CD14-positive monocyte (primary cell): Measurements from ENCODE around the gene TEX44. TPM values are rescaled to one million over a fixed set of nuclear protein-coding genes. Genes with fewer than 3 reads are reported as not detected.

Experiments
- DNase-seq, 3 donors: peaks; one replicate each; pipeline ENCODE4 v3.0.0-alpha.2; 2011 to 2022
- H2AFZ ChIP-seq: 2 replicates; pipeline ENCODE4 v1.6.0; 2012; ENCODE audit warnings: mild to moderate bottlenecking, low read depth, low read length, inconsistent platforms; ENCODE audit not compliant: insufficient read depth, poor library complexity, severe bottlenecking
- H3K27ac ChIP-seq, 2 donors: 1 replicate in 1 of 2; 2 replicates in 1 of 2; pipeline ENCODE4 v1.5.1; 2012 to 2013; ENCODE audit warnings: low read length in 2 of 2, control low read depth in 1 of 2, inconsistent platforms in 1 of 2, low read depth in 1 of 2, mild to moderate bottlenecking in 1 of 2
- H3K27me3 ChIP-seq, 2 donors: one replicate each; pipeline versions ENCODE4 v1.6.0 to v1.6.1; 2011 to 2013; ENCODE audit warnings: low read length in 2 of 2; ENCODE audit not compliant: control insufficient read depth in 2 of 2, insufficient read depth in 2 of 2
- H3K36me3 ChIP-seq, 2 donors: replicated peaks in 1 of 2; 1 replicate in 1 of 2; 2 replicates in 1 of 2; pipeline versions ENCODE4 v1.5.1 to v1.6.1; 2012 to 2013; ENCODE audit warnings: low read length in 2 of 2, control low read depth in 1 of 2, inconsistent platforms in 1 of 2, mild to moderate bottlenecking in 1 of 2; ENCODE audit not compliant: insufficient read depth in 2 of 2, control insufficient read depth in 1 of 2
- H3K4me1 ChIP-seq, 2 donors: 1 replicate in 1 of 2; 2 replicates in 1 of 2; pipeline versions ENCODE4 v1.5.1 to v1.6.1; 2012 to 2013; ENCODE audit warnings: low read length in 2 of 2, control low read depth in 1 of 2, inconsistent platforms in 1 of 2, mild to moderate bottlenecking in 1 of 2, moderate library complexity in 1 of 2; ENCODE audit not compliant: insufficient read depth in 2 of 2, control insufficient read depth in 1 of 2
- H3K4me2 ChIP-seq: replicated peaks from 2 replicates; pipeline ENCODE3; 2012; ENCODE audit warnings: low read length, moderate library complexity, mild to moderate bottlenecking; ENCODE audit not compliant: poor library complexity, severe bottlenecking; ENCODE audit errors: extremely low read depth
- H3K4me3 ChIP-seq, 3 experiments: fragments of 200-600 bp in 1 of 3; sonication (generic) in 1 of 3; replicated peaks in 1 of 3; 1 replicate in 2 of 3; 2 replicates in 1 of 3; pipeline ENCODE4 v1.5.1; 2011 to 2013; ENCODE audit warnings: low read length in 3 of 3, mild to moderate bottlenecking in 3 of 3, control low read depth in 2 of 3, low read depth in 2 of 3, inconsistent platforms in 1 of 3, moderate library complexity in 1 of 3
- H3K79me2 ChIP-seq: 2 replicates; pipeline ENCODE4 v1.6.0; 2012; ENCODE audit warnings: mild to moderate bottlenecking, control low read depth, inconsistent platforms, low read length, moderate library complexity; ENCODE audit not compliant: insufficient read depth
- H3K9ac ChIP-seq: 2 replicates; pipeline ENCODE4 v1.6.0; 2017; ENCODE audit warnings: low read length, mild to moderate bottlenecking; ENCODE audit not compliant: insufficient read depth, poor library complexity, severe bottlenecking
- H3K9me3 ChIP-seq, 2 donors: replicated peaks in 1 of 2; 1 replicate in 1 of 2; 2 replicates in 1 of 2; pipeline versions ENCODE4 v1.5.1 to v1.6.1; 2012 to 2013; ENCODE audit warnings: low read length in 2 of 2, control low read depth in 1 of 2; ENCODE audit not compliant: control insufficient read depth in 1 of 2, insufficient read depth in 1 of 2
- H4K20me1 ChIP-seq: 2 replicates; pipeline ENCODE4 v1.6.0; 2012; ENCODE audit warnings: mild to moderate bottlenecking, low read length, control low read depth, moderate library complexity; ENCODE audit not compliant: insufficient read depth
- H3K27ac Mint-ChIP-seq, 7 donors: one replicate each; pipeline ENCODE4 v1.8.0; 2020; ENCODE audit warnings: mild to moderate bottlenecking in 7 of 7, mixed read lengths in 7 of 7, moderate library complexity in 6 of 7, inconsistent platforms in 2 of 7
- H3K27me3 Mint-ChIP-seq, 3 donors: one replicate each; pipeline ENCODE4 v1.8.0; 2021 to 2022; ENCODE audit warnings: low read depth in 3 of 3, mild to moderate bottlenecking in 3 of 3, mixed read lengths in 3 of 3, moderate library complexity in 3 of 3, inconsistent platforms in 1 of 3
- H3K36me3 Mint-ChIP-seq, 2 donors: one replicate each; pipeline ENCODE4 v1.8.0; 2020; ENCODE audit warnings: mixed read lengths in 2 of 2, inconsistent platforms in 1 of 2, mild to moderate bottlenecking in 1 of 2
- H3K4me1 Mint-ChIP-seq: one replicate; pipeline ENCODE4 v1.8.0; 2020; ENCODE audit warnings: mild to moderate bottlenecking, mixed read lengths
- H3K4me3 Mint-ChIP-seq, 2 donors: one replicate each; pipeline ENCODE4 v1.8.0; 2020; ENCODE audit warnings: mild to moderate bottlenecking in 2 of 2, mixed read lengths in 2 of 2, moderate library complexity in 1 of 2
- H3K9me3 Mint-ChIP-seq, 7 donors: one replicate each; pipeline ENCODE4 v1.8.0; 2020 to 2022; ENCODE audit warnings: mixed read lengths in 7 of 7, mild to moderate bottlenecking in 6 of 7, moderate library complexity in 6 of 7, inconsistent platforms in 2 of 7
- CTCF ChIP-seq: fragments of 200-600 bp; IDR thresholded peaks from one replicate; pipeline ENCODE4 v1.8.0; 2022; ENCODE audit warnings: antibody characterized with exemption, mild to moderate bottlenecking
- WGBS: methylation state at CpG from one replicate; pipeline ENCODE4 v1.1.5; 2013; ENCODE audit warnings: missing lambda C conversion rate; ENCODE audit not compliant: insufficient coverage; 5-methylcytosine and 5-hydroxymethylcytosine counted together
- intact Hi-C, 2 donors: fragments of 100-400 bp; cut with micrococcal nuclease; formaldehyde crosslinking; loops; one replicate each; pipeline versions ENCODE4 v1.15.0 to v1.15.1; 2023
- polyA plus RNA-seq, 3 donors: library from polyadenylated mRNA; depleted of rRNA in 1 of 3; unstranded in 2 of 3; stranded (reverse) in 1 of 3; fragments of 300-500 nt in 2 of 3; fragments of >200 nt in 1 of 3; fragmentation: Illumina TruSeq in 2 of 3; gene quantifications; 1 replicate in 2 of 3; 2 replicates in 1 of 3; pipeline ENCODE4 v1.2.3, GENCODE V29; 2012 to 2021

Gene TEX44
- polyA plus RNA-seq, 3 donors: not detected

DNA sequence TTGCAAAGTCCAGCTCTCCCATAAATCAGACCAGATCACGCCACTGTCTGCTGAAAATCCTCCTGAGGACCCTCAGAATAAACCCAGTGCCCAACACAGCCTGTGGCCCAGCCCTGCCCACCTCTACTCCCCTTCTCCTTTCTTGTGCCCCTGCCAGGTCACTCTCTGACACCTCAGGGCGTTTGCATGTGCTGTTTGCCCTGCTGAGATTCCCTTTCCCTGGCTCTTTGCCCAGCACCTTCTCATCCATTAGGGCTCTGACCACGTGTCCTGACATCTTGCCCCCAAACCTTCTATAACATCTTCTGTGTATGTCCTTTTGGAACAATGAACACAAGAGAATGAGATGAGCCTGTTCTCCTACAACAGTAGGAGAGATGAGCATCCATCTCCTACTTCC is 43.9 kb upstream of the TEX44 start:
- peaks cover 11% of the 10 kb centered on the region in 2 donors for H3K9me3 ChIP-seq
- no peak overlapping the region for H3K4me3 ChIP-seq
- peaks cover 25 to 38% of the 10 kb centered on the region in 2 donors for H3K4me1 ChIP-seq
- TF ChIP-seq CTCF: no peak
- no peak overlapping the region for H3K27ac Mint-ChIP-seq
- peaks cover 8 to 34% (median 26%) of the 10 kb centered on the region in 7 donors for H3K9me3 Mint-ChIP-seq
- H3K4me2 ChIP-seq: no peak overlapping the region
- no peak overlapping the region for H2AFZ ChIP-seq
- DNase-seq: no peak
- no peaks in the 10 kb centered on the region for H3K36me3 ChIP-seq
- H3K4me1 Mint-ChIP-seq: peaks cover 44% of the 10 kb centered on the region
- H3K79me2 ChIP-seq: no peaks in the 10 kb centered on the region
- H3K27me3 ChIP-seq: peaks cover 30 to 61% of the 10 kb centered on the region in 2 donors
- intact Hi-C loops: no loop called here
- peaks cover 64 to 85% (median 78%) of the 10 kb centered on the region in 3 donors for H3K27me3 Mint-ChIP-seq
- H3K27ac ChIP-seq: no peak overlapping the region
- peak overlapping the region in 1 of 2 donors; percentile 77 for H3K4me3 Mint-ChIP-seq
- H4K20me1 ChIP-seq: peaks cover 9% of the 10 kb centered on the region
- H3K9ac ChIP-seq: no peak overlapping the region
- H3K36me3 Mint-ChIP-seq: peaks cover 18 to 24% of the 10 kb centered on the region in 2 donors
- 78% methylated on average over 2 of the region's 3 CpGs for WGBS

- no peak overlapping the region for H2AFZ ChIP-seq
- no peak overlapping the region for H3K4me3 ChIP-seq
- peaks cover 8 to 35% (median 26%) of the 10 kb centered on the region in 7 donors for H3K9me3 Mint-ChIP-seq
- no peaks in the 10 kb centered on the region for H3K79me2 ChIP-seq
- peaks cover 10 to 11% of the 10 kb centered on the region in 2 donors for H3K9me3 ChIP-seq
- H3K27ac ChIP-seq: no peak overlapping the region
- no peak overlapping the region for H3K27ac Mint-ChIP-seq
- no peak for TF ChIP-seq CTCF
- H3K4me1 Mint-ChIP-seq: peaks cover 50% of the 10 kb centered on the region
- peaks cover 61 to 86% (median 77%) of the 10 kb centered on the region in 3 donors for H3K27me3 Mint-ChIP-seq
- H3K36me3 ChIP-seq: no peaks in the 10 kb centered on the region
- WGBS: 70% methylated on average over 7 of the region's 13 CpGs
- peaks cover 30 to 59% of the 10 kb centered on the region in 2 donors for H3K27me3 ChIP-seq
- H3K4me2 ChIP-seq: no peak overlapping the region
- H3K4me3 Mint-ChIP-seq: peak overlapping the region in 1 of 2 donors; percentile 80
- peaks cover 18 to 24% of the 10 kb centered on the region in 2 donors for H3K36me3 Mint-ChIP-seq
- intact Hi-C loops: no loop called here
- H4K20me1 ChIP-seq: peaks cover 12% of the 10 kb centered on the region
- H3K4me1 ChIP-seq: peaks cover 28 to 39% of the 10 kb centered on the region in 2 donors
- no peak overlapping the region for H3K9ac ChIP-seq
- DNase-seq: no peak
Measured at GRCh38 chr2:231549446-231550239, 43.0 kb upstream of the TEX44 start.
